Measurements from ENCODE around the gene PEAR1. TPM values are rescaled to one million over a fixed set of nuclear protein-coding genes. Genes with fewer than 3 reads are reported as not detected.
A peak's percentile ranks its signal among the peaks of the same experiment; 100 is the strongest.

The PEAR1 gene
- total RNA-seq, 2 donors from 2014 or later = 7.9 to 12.5 TPM

DNA sequence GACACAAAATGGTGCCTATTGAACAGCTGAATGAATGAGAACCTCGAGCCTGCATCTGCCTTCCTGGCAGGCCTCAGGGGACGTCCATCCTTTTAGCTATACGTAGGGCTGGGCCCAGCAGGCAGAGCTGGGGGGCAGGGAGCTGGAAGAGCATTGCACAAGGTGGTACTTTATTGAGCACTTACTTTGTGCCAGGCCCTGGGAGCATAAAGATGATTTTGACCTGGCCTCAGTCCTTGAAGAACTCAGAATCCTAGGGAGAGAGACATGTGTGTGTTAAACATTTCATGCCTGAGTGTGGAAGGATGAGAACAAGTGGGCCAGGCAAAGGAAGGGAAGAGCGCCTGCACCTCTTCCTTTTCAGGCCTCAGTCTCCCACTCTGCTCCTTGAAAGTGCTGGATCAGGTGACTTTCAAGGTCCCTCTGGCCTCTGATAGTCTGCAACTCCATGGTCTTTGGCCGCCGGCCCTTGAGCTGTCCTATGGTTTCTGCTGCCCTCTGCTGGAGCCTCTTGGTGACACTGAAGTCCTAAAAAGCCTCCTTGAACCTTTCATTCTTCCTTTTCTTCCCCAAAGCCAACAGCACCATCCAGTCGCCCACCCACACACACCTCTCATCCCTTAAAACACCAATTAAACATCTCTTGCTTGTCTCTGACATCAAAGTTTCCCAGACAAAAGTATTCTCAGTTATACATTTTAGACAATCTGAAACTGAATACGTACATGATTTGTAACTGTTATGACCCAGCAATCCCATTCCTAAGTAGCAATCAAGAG is 3.5 kb upstream of the PEAR1 start:
- H3K4me1 ChIP-seq = peaks cover 0 to 23% of the 10 kb centered on the region in 2 donors
- no peak overlapping the region for H3K4me3 ChIP-seq
- no peak overlapping the region for H3K27ac ChIP-seq
- no peaks in the 10 kb centered on the region for H3K36me3 ChIP-seq
- TF ChIP-seq, protein P1, sequence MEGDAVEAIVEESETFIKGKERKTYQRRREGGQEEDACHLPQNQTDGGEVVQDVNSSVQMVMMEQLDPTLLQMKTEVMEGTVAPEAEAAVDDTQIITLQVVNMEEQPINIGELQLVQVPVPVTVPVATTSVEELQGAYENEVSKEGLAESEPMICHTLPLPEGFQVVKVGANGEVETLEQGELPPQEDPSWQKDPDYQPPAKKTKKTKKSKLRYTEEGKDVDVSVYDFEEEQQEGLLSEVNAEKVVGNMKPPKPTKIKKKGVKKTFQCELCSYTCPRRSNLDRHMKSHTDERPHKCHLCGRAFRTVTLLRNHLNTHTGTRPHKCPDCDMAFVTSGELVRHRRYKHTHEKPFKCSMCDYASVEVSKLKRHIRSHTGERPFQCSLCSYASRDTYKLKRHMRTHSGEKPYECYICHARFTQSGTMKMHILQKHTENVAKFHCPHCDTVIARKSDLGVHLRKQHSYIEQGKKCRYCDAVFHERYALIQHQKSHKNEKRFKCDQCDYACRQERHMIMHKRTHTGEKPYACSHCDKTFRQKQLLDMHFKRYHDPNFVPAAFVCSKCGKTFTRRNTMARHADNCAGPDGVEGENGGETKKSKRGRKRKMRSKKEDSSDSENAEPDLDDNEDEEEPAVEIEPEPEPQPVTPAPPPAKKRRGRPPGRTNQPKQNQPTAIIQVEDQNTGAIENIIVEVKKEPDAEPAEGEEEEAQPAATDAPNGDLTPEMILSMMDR (IDR thresholded peaks at IDR 0.05) = peak; percentile 64 to 85
- H3K27me3 ChIP-seq = no peaks in the 10 kb centered on the region
- H3K9me3 ChIP-seq = no peaks in the 10 kb centered on the region
- peak; percentile 84 for DNase-seq (ENCODE audit: low spot score)

DNA sequence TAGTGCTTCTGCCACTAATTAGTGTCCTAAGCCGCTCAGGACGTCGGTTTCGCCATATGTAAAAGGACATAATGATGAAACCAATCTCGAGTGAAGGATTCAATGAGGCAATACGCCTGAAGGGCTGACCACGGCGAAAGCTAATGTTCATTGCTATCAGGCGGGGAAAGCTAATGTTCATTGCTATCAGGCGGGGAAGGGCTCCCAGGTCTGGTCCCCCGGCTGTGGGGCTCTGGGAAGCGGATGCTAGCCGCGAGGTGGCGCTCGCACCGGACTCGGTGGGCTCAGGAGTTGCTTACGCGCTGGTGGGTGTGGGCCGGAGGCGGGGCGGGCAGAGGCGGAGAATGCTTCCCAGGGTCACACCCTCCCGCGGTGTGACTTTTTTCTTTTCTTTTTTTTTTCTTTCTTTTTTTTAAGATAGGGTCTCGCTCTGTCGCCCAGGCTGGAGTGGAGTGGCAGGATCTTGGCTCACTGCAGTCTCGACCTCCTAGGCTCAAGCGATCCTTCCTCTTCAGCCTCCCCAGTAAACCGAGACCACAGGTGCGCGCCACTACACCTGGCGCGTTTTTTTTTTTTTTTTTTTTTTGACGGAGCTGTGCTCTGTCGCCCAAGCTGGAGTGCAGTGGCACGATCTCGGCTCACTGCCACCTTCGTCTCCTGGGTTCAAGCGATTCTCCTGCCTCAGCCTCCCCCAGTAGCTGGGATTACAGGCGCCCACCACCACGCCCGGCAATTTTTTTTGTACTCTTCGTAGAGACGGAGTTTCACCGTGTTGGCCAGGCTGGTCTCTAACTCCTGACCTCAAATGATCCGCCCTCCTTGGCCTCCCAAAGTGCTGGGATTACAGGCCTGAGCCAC is 1.1 kb upstream of the PEAR1 start:
- peak overlapping the region; percentile 12 to 59 for H3K4me3 ChIP-seq
- DNase-seq (ENCODE audit: low spot score) = peak; percentile 90
- H3K36me3 ChIP-seq = no peaks in the 10 kb centered on the region
- H3K9me3 ChIP-seq = no peaks in the 10 kb centered on the region
- TF ChIP-seq, protein P1 (IDR thresholded peaks at IDR 0.05) = peak; percentile 84 to 93
- H3K27ac ChIP-seq = peak overlapping the region; percentile 85 to 90
- no peaks in the 10 kb centered on the region for H3K27me3 ChIP-seq
- H3K4me1 ChIP-seq = peaks cover 0 to 47% of the 10 kb centered on the region in 2 donors

DNA sequence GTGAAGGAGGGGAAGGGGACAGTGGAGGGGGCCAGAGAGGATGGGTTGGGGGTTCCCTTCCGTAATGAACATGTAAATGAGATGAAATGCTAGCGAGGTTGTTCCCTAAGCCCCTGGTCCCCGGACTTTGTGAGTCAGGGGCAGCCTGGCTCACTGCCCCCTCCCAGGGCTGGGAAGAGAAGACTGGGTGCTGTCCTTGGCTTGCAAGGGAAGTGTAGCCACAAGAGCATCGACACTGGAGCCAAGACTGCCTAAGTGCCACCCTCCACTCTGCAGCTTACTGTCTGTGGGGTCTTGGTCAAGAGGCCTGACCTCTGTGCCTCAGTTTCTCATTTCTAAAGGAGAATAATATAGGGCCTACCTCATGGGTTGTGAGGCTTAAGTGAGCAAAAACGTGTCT is 483 bp downstream of the PEAR1 start:
- Histone ChIP-seq H3K4me1 (peaks cover 0 to 63% of the 10 kb centered on the region in 2 donors), H3K27me3 (no peaks in the 10 kb centered on the region), H3K36me3 (no peaks in the 10 kb centered on the region), H3K9me3 (no peaks in the 10 kb centered on the region), H3K27ac (peak overlapping the region; percentile 85 to 90), H3K4me3 (peak overlapping the region; percentile 51 to 59)
- DNase-seq (ENCODE audit: low spot score) = no peak
- TF ChIP-seq, protein P1 (IDR thresholded peaks at IDR 0.05) = no peak

DNA sequence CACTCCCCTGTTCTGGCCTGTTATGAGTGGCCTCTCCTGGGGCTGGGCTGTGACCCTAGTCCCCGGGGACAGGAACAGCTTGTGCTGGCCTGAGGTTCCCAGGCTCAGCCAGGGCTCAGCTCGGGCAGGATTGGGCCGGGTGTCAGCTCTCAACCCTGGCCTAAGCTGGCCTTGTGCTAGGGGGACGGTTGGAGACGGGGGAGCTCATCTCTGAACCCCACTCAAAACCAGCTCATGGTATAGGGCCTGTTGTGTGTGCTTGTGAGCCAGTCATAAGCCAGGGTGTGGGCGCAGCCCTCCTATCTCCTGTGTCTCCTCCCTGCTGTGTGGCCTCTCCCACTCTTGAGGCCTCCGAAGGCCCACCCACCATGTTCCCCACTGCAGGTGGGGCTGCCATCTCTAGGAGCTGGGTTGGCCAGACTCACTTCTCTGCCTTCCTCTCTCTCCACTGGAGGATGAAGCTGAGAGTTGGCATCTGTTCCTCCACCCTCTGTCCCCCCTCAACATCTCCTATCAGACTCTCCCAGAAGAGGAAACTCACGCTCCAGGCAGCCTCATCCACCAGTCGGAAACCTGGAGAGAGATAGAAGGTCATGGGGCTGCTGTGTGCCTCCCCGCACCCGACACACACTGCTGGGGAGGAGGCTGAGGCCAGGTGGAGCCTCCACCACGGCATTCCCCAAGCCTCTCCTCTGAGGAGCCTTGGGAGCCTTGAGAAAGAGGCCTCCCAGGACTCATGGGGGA is 1.4 kb downstream of the PEAR1 start:
- Histone ChIP-seq H3K36me3 (no peaks in the 10 kb centered on the region), H3K27ac (peak overlapping the region; percentile 85 to 90), H3K4me3 (peak overlapping the region; percentile 51 to 59), H3K9me3 (no peaks in the 10 kb centered on the region), H3K27me3 (no peaks in the 10 kb centered on the region), H3K4me1 (peaks cover 0 to 72% of the 10 kb centered on the region in 2 donors)
- TF ChIP-seq, protein P1 (IDR thresholded peaks at IDR 0.05) = no peak
- DNase-seq (ENCODE audit: low spot score) = peak; percentile 66

DNA sequence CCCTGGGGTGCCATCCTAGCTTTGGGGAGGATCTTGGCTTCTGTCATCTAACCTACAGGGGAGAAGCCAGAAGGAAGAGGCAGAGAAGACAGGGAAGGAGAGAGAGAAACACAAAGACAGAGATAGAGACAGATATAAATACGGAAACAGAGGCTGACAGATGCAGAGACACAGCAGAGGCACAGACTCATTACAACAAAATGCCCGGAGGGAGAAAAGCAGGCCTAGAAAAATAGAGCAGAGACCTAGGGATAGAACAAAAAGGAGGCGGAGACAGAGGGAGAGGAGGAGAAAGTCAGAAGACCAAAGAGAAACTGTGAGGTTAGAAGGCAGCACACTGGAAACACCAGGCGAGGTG is 1.9 kb downstream of the PEAR1 start:
- TF ChIP-seq, protein P1 (IDR thresholded peaks at IDR 0.05) = no peak
- DNase-seq (ENCODE audit: low spot score) = no peak
- H3K9me3 ChIP-seq = no peaks in the 10 kb centered on the region
- H3K36me3 ChIP-seq = no peaks in the 10 kb centered on the region
- H3K27me3 ChIP-seq = no peaks in the 10 kb centered on the region
- peak overlapping the region in 1 of 2 donors; percentile 59 for H3K4me3 ChIP-seq
- peaks cover 0 to 77% of the 10 kb centered on the region in 2 donors for H3K4me1 ChIP-seq
- H3K27ac ChIP-seq = peak overlapping the region; percentile 85 to 90
